WTC11 (cell line): Measurements from ENCODE around the gene SPRR5. TPM values are rescaled to one million over a fixed set of nuclear protein-coding genes. Genes with fewer than 3 reads are reported as not detected.

ENCODE experiments used
- ATAC-seq: fragments of 200-7000 bp; cut with Tn5 transposase; 2 replicates; pipeline ENCODE4 v1.10.0; 2021; ENCODE audit warnings: mild to moderate bottlenecking, moderate library complexity
- CTCF ChIA-PET: fragments of 300-600 bp; sonication (Branson Sonifier 250); formaldehyde crosslinking; loops from one replicate; lab custom pipeline; 2021; ENCODE audit warnings: antibody characterized with exemption; lab: Charles Lee
- POLR2A ChIA-PET: fragments of 350-600 bp; sonication (Branson Sonifier 250); formaldehyde crosslinking; loops from one replicate; lab custom pipeline; 2021; ENCODE audit warnings: antibody characterized with exemption; lab: Charles Lee
- DNase-seq: peaks from one replicate; pipeline ENCODE4 v3.0.0; 2021; ENCODE audit warnings: low spot score
- H3K27ac Mint-ChIP-seq: 2 replicates; pipeline ENCODE4 v1.8.0; 2021; ENCODE audit warnings: mixed read lengths
- H3K27me3 Mint-ChIP-seq: 2 replicates; pipeline ENCODE4 v1.8.0; 2021; ENCODE audit warnings: low read depth, mild to moderate bottlenecking, moderate library complexity, mixed read lengths
- H3K36me3 Mint-ChIP-seq: 2 replicates; pipeline ENCODE4 v1.8.0; 2021; ENCODE audit warnings: mixed read lengths
- H3K4me1 Mint-ChIP-seq: 2 replicates; pipeline ENCODE4 v1.8.0; 2022; ENCODE audit warnings: mixed read lengths
- H3K4me3 Mint-ChIP-seq: 2 replicates; pipeline ENCODE4 v1.8.0; 2021; ENCODE audit warnings: mild to moderate bottlenecking, moderate library complexity, mixed read lengths
- H3K9me3 Mint-ChIP-seq: 2 replicates; pipeline ENCODE4 v1.8.0; 2021; ENCODE audit warnings: mixed read lengths
- ATF1 ChIP-seq: sonication (generic); formaldehyde crosslinking; IDR thresholded peaks from 2 replicates; pipeline ENCODE4 v1.8.1; 2023; ENCODE audit warnings: mild to moderate bottlenecking, moderate library complexity, missing genetic modification reagents
- FOXK1 ChIP-seq: sonication (generic); formaldehyde crosslinking; IDR thresholded peaks from 2 replicates; pipeline ENCODE4 v1.8.0; 2022; ENCODE audit warnings: mild to moderate bottlenecking, moderate library complexity, missing genetic modification reagents
- FOXP1 ChIP-seq: sonication (generic); formaldehyde crosslinking; IDR thresholded peaks from 2 replicates; pipeline ENCODE4 v1.8.0; 2022; ENCODE audit warnings: missing genetic modification reagents, mild to moderate bottlenecking, moderate library complexity, borderline replicate concordance
- FOXP4 ChIP-seq: sonication (generic); formaldehyde crosslinking; IDR thresholded peaks from 2 replicates; pipeline ENCODE4 v1.8.0; 2022; ENCODE audit warnings: mild to moderate bottlenecking, missing genetic modification reagents
- GTF2I ChIP-seq: fragments of 250-450 bp; sonication (Bioruptor Pico); conservative IDR thresholded peaks from 2 replicates; pipeline ENCODE4 v1.4.0; 2021; ENCODE audit warnings: mild to moderate bottlenecking
- HMGA2 ChIP-seq: fragments of 250-450 bp; sonication (Bioruptor Pico); IDR thresholded peaks from 2 replicates; pipeline ENCODE4 v1.4.0; 2021; ENCODE audit warnings: mild to moderate bottlenecking, moderate library complexity
- HMGXB4 ChIP-seq: sonication (generic); formaldehyde crosslinking; IDR thresholded peaks from 2 replicates; pipeline ENCODE4 v1.8.1; 2023; ENCODE audit warnings: mild to moderate bottlenecking, moderate library complexity, missing genetic modification reagents
- JUN ChIP-seq: sonication (generic); formaldehyde crosslinking; IDR thresholded peaks from 2 replicates; pipeline ENCODE4 v1.8.0; 2023; ENCODE audit warnings: mild to moderate bottlenecking, missing genetic modification reagents
- NFATC4 ChIP-seq: fragments of 250-450 bp; sonication (Bioruptor Pico); IDR thresholded peaks from 2 replicates; pipeline ENCODE4 v1.9.0; 2021; ENCODE audit warnings: mild to moderate bottlenecking
- NR1H2 ChIP-seq: sonication (generic); formaldehyde crosslinking; IDR thresholded peaks from 2 replicates; pipeline ENCODE4 v1.9.0; 2021; ENCODE audit warnings: mild to moderate bottlenecking, moderate library complexity, missing genetic modification reagents
- NR3C1 ChIP-seq: sonication (generic); formaldehyde crosslinking; conservative IDR thresholded peaks from 2 replicates; pipeline ENCODE4 v1.8.1; 2023; ENCODE audit warnings: low read depth, mild to moderate bottlenecking, missing genetic modification reagents
- SOX15 ChIP-seq: fragments of 250-450 bp; sonication (Bioruptor Pico); IDR thresholded peaks from 2 replicates; pipeline ENCODE4 v1.9.0; 2021; ENCODE audit warnings: mild to moderate bottlenecking
- TEAD4 ChIP-seq: sonication (generic); formaldehyde crosslinking; IDR thresholded peaks from 2 replicates; pipeline ENCODE4 v1.8.0; 2022; ENCODE audit warnings: mild to moderate bottlenecking, missing genetic modification reagents
- ZNF423 ChIP-seq: fragments of 250-450 bp; sonication (Bioruptor Pico); IDR thresholded peaks from 2 replicates; pipeline ENCODE4 v2.1.2; 2022; ENCODE audit warnings: mild to moderate bottlenecking, moderate library complexity
- total RNA-seq: library from RNA; stranded (reverse); gene quantifications from 3 replicates; pipeline ENCODE4 v1.2.3, GENCODE V29; 2021
- TF ChIP-seq, protein P1 (sequence below): fragments of 250-450 bp; sonication (Bioruptor Pico); IDR thresholded peaks from 2 replicates; pipeline ENCODE4 v1.9.0; 2021; ENCODE audit warnings: moderate library complexity, mild to moderate bottlenecking, inconsistent platforms, borderline replicate concordance
- TF ChIP-seq, protein P2 (sequence below): sonication (generic); formaldehyde crosslinking; IDR thresholded peaks from 2 replicates; pipeline ENCODE4 v1.8.1; 2022; ENCODE audit warnings: low read depth, missing genetic modification reagents, borderline replicate concordance
- TF ChIP-seq, protein P3 (sequence below): sonication (generic); formaldehyde crosslinking; IDR thresholded peaks from 2 replicates; pipeline ENCODE4 v1.8.0; 2022; ENCODE audit warnings: mild to moderate bottlenecking, missing genetic modification reagents
- TF ChIP-seq, protein P4 (sequence below): sonication (generic); formaldehyde crosslinking; IDR thresholded peaks from 2 replicates; pipeline ENCODE4 v1.8.1; 2023; ENCODE audit warnings: mild to moderate bottlenecking, missing genetic modification reagents, moderate library complexity

The SPRR5 gene
- total RNA-seq, 1 experiment from 2014 or later = not detected

DNA sequence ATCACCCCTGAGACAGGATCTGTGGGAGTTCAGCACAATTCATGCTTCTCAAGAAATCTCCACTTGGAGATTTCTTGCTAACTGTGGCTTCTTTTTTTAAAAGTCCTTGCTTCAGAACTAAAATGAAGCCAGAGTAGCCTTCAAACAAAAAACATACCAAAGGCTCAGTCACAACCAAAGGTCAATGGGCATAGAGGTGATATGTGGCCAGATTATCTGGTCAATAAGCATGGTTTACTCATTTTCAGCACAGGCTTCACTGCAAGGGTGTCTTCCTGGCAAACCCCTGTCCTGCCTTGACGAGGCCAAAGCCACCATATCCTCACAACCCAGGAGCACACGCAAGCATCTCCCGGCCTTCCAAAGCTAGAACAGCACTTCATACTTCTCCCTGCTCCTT is 12.3 kb downstream of the SPRR5 start:
- ATAC-seq = no peak
- Mint-ChIP-seq H3K4me1 (no peaks in the 10 kb centered on the region; the same call in 1 of the 2 replicates), H3K27ac (no peak overlapping the region), H3K36me3 (no peaks in the 10 kb centered on the region), H3K4me3 (no peak overlapping the region), H3K27me3 (no peaks in the 10 kb centered on the region), H3K9me3 (peaks cover 11% of the 10 kb centered on the region)
- ChIA-PET CTCF (interaction anchor here (1.2 to 10.9 kb wide), 3 partner anchors 33 to 232 kb away, joined by 3 to 123 read pairs (median 3); no protein-coding TSS in a partner anchor), POLR2A (no interaction called here)
- TF ChIP-seq NR1H2 (CRISPR knock-in tag) (no peak), NFATC4 (no peak), FOXP4 (CRISPR knock-in tag) (no peak), ZNF423 (CRISPR knock-in tag) (no peak), SOX15 (no peak), ATF1 (CRISPR knock-in tag) (no peak), NR3C1 (no peak), GTF2I (CRISPR knock-in tag) (no peak), FOXP1 (CRISPR knock-in tag) (no peak), JUN (CRISPR knock-in tag) (no peak), HMGXB4 (no peak)
- TF ChIP-seq, protein P1, sequence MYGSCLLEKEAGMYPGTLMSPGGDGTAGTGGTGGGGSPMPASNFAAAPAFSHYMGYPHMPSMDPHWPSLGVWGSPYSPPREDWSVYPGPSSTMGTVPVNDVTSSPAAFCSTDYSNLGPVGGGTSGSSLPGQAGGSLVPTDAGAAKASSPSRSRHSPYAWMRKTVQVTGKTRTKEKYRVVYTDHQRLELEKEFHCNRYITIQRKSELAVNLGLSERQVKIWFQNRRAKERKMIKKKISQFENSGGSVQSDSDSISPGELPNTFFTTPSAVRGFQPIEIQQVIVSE = no peak
- TF ChIP-seq, protein P2, sequence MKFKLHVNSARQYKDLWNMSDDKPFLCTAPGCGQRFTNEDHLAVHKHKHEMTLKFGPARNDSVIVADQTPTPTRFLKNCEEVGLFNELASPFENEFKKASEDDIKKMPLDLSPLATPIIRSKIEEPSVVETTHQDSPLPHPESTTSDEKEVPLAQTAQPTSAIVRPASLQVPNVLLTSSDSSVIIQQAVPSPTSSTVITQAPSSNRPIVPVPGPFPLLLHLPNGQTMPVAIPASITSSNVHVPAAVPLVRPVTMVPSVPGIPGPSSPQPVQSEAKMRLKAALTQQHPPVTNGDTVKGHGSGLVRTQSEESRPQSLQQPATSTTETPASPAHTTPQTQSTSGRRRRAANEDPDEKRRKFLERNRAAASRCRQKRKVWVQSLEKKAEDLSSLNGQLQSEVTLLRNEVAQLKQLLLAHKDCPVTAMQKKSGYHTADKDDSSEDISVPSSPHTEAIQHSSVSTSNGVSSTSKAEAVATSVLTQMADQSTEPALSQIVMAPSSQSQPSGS (CRISPR knock-in tag) = no peak
- TF ChIP-seq, protein P3, sequence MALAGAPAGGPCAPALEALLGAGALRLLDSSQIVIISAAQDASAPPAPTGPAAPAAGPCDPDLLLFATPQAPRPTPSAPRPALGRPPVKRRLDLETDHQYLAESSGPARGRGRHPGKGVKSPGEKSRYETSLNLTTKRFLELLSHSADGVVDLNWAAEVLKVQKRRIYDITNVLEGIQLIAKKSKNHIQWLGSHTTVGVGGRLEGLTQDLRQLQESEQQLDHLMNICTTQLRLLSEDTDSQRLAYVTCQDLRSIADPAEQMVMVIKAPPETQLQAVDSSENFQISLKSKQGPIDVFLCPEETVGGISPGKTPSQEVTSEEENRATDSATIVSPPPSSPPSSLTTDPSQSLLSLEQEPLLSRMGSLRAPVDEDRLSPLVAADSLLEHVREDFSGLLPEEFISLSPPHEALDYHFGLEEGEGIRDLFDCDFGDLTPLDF (CRISPR knock-in tag) = no peak
- DNase-seq = no peak

DNA sequence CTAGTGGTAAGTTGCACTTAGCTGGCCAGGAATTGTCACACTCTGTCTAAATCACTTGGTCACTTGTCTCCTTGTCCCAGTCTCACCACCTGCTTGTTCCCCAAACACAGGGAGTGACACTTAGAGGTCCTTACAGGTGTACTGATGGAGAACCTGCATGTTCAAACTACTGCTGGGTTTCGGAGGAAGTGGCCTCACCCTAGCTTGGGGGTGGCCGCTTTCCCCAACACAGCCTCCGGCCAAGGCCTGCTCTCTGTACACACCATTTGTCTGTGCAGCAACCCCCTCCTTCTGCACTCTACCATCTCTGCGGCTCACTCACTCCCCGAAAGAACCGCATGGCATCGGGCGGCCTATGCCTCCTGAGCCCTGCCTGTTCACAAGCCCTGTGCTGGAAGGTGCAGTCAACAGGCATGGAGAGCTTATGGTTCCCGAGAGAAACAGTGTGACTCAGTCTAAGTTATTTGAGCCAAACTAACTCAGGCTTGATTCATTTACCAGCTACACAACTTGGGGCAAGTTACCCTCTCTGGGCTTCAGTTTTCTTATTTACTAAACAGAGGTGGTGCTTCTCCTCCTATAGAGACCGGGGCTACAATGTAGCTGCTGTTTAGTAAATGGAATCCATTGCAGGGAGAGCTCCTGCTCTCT is 12.9 kb downstream of the SPRR5 start:
- DNase-seq (no peak), ATAC-seq (no peak)
- ChIA-PET POLR2A (interaction anchor here (0.5 kb wide), 1 partner anchor 192 kb away, joined by 3 read pairs; no protein-coding TSS in a partner anchor), CTCF (interaction anchor here (1.2 to 10.9 kb wide), 9 partner anchors 33 to 333 kb away, joined by 3 to 123 read pairs (median 4); partner anchors contain the start of gene SPRR2A)
- Mint-ChIP-seq H3K27ac (no peak overlapping the region), H3K4me1 (no peaks in the 10 kb centered on the region; the same call in 1 of the 2 replicates), H3K36me3 (no peaks in the 10 kb centered on the region), H3K27me3 (no peaks in the 10 kb centered on the region), H3K4me3 (no peak overlapping the region), H3K9me3 (peaks cover 11% of the 10 kb centered on the region)
- TF ChIP-seq HMGA2 (CRISPR knock-in tag) = no peak
- TF ChIP-seq TEAD4 = no peak
- TF ChIP-seq, protein P4, sequence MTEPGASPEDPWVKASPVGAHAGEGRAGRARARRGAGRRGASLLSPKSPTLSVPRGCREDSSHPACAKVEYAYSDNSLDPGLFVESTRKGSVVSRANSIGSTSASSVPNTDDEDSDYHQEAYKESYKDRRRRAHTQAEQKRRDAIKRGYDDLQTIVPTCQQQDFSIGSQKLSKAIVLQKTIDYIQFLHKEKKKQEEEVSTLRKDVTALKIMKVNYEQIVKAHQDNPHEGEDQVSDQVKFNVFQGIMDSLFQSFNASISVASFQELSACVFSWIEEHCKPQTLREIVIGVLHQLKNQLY (CRISPR knock-in tag) = no peak
- no peak for TF ChIP-seq FOXK1
